GM21526 (cell line): Measurements from ENCODE around the gene TMEM170A.
"Not testable (repeated sequence)": the region's sequence is repeated elsewhere in the genome, so short reads cannot be mapped to it uniquely, and the experiment has no call there.

Source experiments
- ATAC-seq: cut with Tn5 transposase; IDR thresholded peaks from one replicate; pipeline ENCODE4 v1.9.1; 2021; ENCODE audit warnings: moderate library complexity; ENCODE audit not compliant: unreplicated experiment, low FRiP score

TMEM170A gene

DNA sequence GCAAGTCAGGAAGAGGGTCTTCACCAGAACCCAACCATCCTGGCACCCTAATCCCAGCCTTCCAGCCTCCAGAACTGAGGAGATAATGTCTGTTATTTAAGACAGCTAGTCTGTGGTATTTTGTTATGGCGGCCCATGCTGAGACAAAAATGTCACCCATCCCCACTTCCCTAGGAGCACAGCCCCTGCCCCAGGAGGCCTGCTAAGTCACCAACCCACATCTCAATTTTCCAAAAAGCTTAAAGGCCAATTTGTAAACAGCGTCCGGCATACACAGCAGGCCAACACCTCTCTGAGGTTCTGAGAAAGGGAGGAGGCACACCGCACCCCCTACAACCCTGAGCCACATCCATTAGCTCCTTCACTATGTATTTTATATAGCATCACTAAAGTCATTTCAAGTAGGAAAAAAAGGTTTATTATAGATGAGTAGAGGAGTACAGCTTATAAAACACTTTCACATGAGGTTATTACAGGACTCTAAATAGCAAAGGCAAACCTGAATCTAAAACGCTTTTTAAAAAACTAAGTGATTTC, 6.9 kb downstream of the TMEM170A start:
- no peak for ATAC-seq

DNA sequence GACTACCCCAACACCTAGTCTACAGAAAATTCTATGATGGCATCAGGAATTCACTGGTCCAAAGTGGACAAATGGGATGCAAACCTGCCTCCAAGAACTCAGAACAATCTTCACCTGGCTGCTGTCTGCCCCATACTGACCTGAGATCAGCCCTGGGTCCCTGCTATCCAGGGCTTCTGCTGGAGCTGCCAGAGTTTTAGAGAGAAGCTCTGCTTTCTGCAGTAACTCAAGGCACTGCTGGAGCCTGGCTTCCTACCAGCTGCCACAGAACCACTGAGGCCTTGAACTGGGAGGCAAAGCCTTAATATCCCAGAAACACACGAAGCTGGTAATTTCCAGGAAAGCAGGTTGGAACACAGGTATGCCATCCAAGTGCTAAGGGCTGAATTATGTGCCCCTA, 7.5 kb downstream of the TMEM170A start:
- ATAC-seq = no peak

DNA sequence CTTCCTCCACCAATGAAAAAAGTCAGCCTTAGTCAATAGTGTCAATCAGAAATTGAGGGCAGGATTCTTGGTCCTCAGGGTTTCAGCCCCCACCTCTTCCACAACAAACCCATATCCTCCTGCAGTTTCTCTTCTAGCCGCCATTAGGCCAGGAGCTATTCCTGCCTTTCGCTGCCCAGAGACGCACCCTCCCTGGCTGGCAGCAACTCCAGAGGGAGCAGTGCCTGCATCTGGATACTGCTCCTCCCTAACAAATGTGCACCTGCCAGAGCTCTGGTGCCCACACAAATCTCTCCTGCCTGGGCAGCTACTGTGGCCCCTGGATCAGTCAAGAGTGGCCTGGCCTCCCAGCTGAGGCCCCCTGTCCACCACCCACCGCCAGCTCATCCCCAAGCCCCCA, 8.0 kb downstream of the TMEM170A start:
- ATAC-seq = not testable (repeated sequence)

DNA sequence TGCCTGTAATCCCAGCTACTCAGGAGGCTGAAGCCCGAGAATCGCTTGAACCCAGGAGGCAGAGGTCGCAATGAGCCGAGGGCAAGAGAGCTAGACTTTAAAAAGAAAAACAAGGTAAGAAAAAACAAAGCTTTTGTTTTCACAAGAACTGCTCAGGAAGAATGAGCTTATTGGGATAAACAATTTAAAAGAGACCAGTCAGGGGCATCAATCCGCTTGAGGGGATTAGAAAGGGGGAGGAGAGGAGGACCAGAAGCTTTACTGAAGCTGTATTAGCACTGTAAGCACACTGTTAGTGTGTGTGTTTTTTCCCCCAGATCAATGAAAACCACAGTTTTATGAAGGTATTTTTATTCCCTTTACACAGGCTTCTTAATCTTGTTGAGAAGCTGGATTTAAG, 8.8 kb downstream of the TMEM170A start:
- ATAC-seq = no peak

DNA sequence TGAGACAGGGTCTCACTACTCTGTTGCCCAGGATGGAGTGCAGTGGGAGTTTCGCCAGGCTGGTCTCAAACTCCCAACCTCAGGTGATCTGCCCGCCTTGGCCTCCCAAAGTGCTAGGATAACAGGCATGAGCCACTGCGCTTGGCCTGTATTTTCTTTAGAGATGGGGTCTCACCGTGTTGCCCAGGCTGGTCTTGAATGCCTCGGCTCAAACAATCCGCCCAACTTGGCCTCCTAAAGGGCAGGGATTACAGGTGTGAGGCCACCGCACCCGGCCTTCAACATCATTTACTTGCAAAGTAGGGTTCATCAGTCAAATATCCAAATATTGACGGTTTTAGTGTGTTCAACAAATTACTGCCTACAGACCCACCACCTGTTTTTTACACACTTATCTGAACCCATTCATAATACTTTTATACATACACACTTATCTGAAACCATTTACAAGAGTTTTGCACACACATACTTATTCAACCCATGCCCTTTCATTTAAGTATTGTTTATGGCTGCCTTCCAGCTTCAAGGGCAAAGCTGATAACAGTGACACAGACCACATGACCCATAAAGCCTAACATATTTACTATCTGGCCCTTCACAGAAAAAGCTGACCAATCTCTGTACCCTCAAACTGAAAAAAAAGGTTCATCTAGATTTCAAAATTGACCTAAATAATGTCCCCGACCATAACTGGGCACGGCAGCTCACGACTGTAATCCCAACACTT, 11.9 kb downstream of the TMEM170A start:
- ATAC-seq = no peak

DNA sequence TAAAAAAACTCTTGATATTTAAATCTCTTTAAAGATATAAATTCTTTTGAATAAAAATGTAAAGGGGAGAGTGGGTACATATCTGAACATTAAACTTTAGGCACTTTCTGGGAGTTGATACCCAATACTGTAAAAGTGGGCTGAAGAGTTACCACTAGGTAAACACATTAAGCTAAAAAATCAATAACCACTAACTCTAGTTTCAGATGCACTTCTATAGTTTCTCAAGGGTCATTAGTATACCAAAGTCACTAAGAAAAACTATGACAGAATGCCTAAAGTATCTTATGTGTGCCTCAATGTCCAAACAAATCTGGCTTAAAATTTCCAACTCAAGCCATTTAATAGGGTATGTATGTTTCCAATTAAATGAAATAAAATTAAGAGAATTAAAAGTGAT, 18.1 kb downstream of the TMEM170A start:
- no peak for ATAC-seq

DNA sequence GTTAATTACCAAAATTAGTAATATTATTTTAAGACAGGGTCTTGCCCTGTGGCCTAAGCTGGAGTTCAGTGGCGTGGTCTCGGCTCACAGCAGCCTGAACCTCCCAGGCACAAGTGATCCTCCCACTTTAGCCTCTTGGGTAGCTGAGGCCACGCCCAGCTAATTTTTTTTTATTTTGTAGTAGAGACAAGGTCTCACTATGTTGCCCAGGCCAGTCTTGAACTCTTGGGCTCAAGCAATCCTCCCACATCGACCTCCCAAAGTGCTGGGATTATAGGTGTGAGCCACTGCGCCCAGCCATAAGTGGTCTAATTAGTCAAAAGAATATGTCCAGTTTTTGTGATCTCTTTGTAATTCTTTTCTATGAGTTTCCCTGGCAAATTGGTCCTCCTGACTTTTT, 19.2 kb downstream of the TMEM170A start:
- no peak for ATAC-seq

DNA sequence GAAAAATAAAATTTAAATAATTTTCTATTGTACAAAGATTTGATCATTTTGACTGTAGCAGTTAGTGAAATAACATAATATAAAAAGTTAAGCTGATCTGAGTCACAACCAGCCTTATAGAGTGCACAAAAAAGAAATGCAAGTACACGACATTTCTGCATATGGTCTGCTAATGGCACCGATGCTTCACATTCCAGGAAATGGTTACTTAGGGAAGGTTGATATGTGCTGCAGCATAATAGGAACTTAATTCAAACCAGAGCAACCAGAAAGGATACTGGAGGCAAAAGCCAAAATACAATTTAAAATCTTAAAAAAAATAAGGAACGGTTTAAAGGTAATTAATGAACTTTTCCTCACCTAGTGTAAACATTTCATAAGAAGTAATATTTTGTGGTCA, 21.2 kb downstream of the TMEM170A start:
- no peak for ATAC-seq

DNA sequence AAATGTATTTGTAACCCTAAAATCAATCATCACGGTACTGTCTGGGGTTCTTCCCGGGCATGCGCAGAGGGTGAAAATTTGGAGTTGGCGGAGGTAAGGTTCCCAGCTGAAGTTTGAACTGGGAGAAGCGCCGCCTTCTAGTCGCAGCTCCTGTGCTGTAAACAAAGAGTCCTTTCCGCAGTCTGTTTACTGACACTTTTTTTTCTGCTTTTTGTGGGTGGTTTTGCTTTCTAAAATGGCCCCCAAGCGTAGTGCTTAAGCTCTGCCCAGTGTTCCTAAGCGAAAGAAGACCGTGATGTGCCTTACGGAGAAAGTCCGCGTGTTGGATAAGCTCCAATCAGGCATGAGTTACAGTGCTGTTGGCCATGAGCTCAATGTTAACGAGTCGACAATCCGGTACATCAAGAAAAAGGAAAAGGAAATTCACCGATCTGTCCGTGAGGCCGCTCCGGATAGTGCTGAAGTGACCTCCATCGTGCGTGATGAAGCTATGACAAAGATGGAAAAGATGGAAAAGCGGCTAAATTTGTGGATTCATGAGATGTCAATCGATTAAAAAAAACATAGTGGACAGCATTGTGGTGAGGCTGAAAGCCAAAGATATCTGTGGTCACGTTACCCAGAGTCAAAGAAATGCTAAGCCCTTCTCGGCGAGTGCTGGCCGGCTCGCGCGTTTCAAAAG, 30.6 kb downstream of the TMEM170A start:
- peak; percentile 62 for ATAC-seq

DNA sequence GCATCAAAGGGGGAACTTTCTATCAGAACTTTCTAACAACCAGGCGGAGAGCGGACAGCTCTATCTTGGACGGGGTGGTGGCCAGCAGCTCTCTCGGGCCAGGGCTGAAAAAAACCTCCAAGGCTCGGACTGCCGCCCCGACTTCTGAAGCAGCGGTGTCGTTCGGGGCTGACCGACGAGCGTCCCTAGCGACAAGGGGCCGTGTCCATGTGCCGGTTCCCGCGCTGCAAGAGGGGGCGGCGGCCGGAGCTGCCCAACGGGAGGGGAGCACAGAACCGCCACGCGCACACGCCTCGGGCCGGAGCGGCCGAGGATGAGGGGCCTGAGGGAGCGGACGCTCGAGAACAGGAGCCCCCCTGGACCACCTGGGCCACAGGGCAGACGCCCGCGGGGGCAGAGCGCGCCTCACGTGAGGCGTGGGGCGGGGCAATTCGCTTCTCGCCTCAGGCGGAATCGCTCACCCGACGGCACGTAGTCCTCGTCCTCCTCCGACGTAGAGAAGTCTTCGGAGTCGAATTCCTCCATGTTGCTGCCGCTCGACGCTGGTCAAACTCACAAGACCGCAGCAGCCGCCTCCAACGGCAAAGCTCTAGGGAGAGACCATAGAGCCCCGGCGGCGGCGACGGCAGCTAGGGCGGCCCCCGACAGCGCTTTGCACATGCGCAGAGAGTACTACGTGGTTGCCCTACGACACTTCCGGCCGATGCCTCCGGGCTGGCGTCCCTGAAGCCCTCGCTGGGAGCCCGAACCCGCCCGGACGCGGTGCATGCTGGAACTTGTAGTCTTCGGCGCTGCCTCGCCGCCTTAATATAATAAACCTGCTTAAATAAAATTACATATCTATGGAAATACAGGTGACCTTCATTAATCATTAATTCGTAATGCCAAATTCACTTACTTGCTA, 31.4 kb downstream of the TMEM170A start, which contains the start of gene CFDP1:
TSS of gene CFDP1 (minus strand) at position 676 of the 904 bp plus-strand sequence. CDS start at position 525, 151 bp downstream.
- peak; percentile 89 for ATAC-seq

DNA sequence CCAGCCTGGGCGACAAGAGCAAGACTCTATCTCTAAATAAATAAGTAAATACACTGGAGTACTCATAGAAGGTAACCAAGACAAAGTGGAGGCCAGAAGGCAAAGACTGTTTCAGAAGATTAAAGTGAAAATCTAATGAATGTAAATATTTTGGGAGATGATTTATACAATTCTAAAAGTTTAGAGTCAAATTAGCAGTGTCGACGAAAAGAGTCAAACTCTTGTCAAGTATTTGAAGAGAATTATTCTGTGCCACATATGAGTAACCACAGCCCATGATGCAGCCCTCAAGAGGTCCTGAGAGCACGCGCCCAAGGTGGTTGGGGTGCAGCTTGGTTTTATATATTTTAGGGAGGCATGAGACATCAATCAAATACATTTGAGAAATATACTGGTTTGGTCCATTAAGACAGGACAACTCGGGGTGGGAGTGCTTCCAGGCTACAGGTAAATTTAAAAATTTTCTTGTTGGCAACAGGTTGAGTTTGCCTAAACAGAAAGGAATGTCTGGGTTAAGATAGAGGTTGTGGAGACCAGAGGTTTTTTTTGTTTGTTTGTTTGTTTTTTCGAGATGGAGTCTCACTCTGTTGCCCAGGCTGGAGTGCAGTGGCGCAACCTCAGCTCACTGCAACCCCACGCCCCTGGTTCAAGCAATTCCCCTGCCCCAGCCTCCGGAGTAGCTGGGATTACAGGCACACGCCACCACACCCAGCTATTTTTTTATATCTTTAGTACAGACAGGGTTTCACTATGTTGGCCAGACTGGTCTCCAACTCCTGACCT, 34.7 kb downstream of the TMEM170A start:
- ATAC-seq = no peak

DNA sequence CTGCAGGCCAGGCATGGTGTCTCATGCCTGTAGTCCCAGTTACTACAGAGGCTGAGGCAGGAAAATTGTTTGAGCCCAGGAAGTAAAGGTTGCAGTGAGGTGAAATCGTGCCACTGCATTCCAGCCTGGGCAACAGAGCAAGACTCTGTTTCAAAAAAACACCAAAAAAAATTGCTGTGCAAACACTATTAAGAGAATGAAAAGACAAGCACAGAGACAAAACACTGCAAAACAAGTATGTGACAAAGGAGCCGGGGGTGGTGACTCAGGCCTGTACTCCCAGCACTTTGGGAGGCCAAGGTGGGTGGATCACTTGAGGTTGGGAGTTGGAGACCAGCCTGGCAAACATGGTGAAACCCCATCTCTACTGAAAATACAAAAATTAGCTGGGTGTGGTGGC, 38.0 kb downstream of the TMEM170A start:
- not testable (repeated sequence) for ATAC-seq

DNA sequence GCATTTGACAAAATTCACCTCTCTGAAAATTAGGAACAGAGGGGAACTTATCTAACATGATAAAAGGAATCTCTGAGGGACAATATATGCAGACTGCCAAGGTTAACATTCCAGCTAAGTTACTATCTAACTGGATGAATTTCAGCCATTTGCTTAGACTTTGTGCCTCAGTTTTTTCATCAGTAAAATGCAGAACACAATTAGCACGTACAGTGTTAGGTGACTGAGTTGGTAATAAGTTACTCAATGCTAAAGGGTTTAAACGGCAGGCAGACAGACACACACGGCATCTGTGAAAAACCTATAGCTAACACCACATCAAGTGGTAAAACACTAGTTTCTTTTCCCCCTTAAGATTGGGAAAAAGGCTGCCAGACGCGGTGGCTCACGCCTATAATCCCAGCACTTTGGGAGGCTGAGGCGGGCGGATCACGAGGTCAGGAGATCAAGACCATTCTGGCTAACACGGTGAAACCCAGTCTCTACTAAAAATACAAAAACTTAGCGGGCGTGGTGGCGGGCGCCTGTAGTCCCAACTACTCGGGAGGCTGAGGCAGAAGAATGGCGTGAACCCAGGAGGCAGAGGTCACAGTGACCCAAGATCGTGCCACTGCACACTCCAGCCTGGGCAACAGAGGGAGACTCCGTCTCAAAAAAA, 40.3 kb downstream of the TMEM170A start:
- not testable (repeated sequence) for ATAC-seq

DNA sequence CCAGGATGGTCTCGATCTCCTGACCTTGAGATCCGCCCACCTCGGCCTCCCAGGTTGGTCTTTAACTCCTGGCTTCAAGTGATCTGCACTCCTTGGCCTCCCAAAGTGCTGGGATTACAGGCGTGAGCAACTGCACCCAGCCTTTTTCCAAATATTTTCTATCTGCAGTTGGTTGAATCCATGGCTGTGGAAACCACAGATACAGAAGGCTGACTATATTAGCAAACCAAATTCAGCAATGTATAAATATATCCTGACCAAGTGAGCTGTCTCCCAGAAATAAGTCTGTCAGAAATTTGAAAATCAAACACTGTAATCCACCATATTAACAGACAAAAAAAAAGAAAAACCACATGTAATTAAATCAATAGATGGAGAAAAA, 40.8 kb downstream of the TMEM170A start:
- no peak for ATAC-seq

DNA sequence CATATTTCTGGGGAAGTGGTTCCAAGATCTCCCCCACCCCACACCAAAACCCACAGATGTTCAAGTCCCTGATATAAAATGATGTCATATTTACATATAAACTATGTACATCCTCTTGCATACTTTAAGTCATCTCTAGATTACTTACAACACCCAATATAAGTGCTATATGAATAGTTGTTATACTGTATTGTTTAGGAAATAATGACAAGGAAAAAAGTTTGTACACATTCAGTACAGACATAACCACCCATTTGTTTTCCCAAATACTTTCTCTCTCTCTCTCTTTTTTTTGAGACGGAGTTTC, 42.7 kb downstream of the TMEM170A start:
- ATAC-seq = no peak

DNA sequence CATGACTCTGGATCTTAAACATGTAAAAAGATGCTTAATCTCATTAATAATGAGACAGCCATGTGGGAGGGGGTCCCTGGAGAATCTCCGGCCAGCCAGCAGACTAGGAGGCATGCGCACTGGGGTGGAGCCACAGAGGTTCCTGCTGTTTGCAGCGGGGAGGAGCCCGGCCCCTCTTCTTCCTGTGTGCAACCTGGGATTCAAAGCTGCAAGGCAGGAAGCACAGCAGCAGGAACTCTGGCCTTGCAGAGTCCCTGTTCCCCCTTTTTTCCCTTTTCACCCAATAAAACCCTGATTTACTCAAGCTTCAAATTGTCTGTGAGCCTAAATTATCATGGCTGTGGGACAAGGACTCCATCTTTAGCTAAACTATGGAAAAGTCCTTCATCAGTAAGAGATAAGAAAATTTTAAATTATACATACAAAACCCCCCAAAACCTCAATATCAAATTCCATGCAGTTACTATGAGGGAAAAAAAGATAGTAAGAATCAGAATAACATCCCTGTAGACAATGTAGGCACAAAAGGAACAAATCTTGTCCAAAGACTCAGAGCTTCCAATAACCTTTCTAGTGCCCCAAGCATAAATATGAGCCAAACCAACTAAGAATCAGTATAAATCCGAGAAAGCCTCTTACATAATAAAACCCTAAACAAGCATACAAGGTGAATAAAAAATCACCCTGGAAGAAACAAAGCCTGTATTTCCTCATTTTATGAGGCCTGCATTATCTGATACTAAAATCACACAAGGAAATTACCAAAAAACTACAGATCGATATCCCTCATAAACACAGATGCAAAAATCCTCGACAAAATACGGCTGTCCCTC, 43.3 kb downstream of the TMEM170A start:
- peak; percentile 82 for ATAC-seq

DNA sequence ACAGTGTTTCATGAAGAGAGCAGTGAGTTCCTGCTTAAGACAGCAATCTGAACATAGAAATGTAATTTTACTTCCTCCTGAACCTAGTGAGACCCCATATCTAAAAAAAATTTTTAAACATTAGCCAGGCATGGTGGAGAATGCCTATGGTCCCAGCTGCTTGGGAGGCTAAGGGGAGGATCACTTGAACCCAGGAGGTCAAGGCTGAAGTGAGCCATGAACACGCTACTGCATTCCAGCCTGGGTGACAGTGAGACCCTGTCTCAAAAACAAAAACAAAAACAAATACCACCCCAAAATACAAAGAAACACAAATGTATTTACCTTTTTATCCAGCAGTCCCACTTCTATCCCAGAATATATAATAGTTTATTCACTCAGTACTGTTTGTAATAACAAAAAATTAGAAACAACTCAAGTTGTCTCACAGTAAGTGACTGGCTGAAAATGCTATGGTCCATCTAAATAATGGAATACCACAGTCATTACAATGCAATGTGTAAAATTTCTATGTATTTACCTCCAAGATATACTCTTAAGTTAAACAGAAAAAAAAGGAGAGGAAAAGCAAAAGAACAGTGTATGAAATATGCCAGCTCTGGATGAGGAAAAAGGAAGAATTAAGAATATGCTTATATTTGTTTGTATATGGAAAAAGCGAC, 47.5 kb downstream of the TMEM170A start:
- ATAC-seq = no peak

DNA sequence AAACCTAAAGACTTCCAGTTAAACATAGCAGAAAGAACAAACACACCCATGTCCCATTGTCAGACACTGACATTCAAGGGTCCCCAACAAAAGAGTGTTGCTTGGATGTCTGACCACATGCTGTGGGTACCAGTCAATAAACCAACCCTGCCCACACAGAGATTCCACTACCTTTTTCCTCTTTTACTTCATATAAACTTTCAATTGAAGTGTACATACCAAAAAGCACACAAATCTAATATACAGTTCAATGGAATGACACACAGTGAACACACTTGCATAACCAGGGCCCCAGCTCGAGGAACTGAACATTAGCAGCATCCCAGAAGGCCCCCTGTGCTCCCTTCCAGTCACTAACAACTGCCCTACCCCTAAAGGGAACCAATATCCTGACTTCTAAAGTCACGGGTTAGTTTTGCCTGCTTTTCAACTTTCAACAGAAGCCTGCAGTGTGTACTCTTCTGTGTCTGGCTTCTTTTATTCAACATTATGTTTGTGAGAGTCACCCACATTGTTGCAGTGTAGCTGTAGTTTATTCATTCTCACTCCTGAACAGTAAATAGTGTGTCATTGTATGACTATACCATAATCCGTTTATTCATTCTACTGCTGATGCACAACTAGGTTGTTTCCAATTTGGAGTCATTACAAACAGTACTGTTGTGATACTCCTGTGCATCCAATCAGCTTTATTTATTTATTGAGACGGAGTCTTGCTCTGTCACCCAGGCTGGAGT, 49.2 kb downstream of the TMEM170A start:
- ATAC-seq = no peak
